GM13977 (cell line): ENCODE results near the gene SORD.

Experiments
- DNase-seq: peaks from one replicate; pipeline ENCODE4 v3.0.0; 2012; ENCODE audit warnings: low spot score
- CTCF ChIP-seq: IDR thresholded peaks from 2 replicates; pipeline ENCODE4 v1.5.1; 2012; ENCODE audit warnings: mild to moderate bottlenecking, control low read depth; ENCODE audit not compliant: insufficient read depth; ENCODE audit errors: extremely low read depth, missing control alignments
- in situ Hi-C: fragments of 300-500 bp; cut with MboI; formaldehyde crosslinking; loops from one replicate; pipeline ENCODE4 v1.12.0; 2022; ENCODE audit warnings: low sequenced_read_pairs, low pct_unique_long_range_greater_than_20kb, mixed read lengths, inconsistent platforms; ENCODE audit not compliant: unreplicated experiment

SORD gene

GRCh38 chr15:45087513-45087912 is 64.5 kb downstream of the SORD start:
- TF ChIP-seq CTCF, result no peak
- DNase-seq, result no peak
- in situ Hi-C loops, result no loop called here

GRCh38 chr15:45088801-45089711 is 66.1 kb downstream of the SORD start:
- in situ Hi-C loops, result no loop called here
- no peak for TF ChIP-seq CTCF

GRCh38 chr15:45089712-45090373 is 66.8 kb downstream of the SORD start:
- DNase-seq, result no peak
- in situ Hi-C loops, result no loop called here
- no peak for TF ChIP-seq CTCF

More at GRCh38 chr15:45088801-45089711, 66.1 kb downstream of the SORD start:
- DNase-seq, result no peak

GRCh38 chr15:45091161-45091560 is 68.2 kb downstream of the SORD start:
- no peak for DNase-seq
- TF ChIP-seq CTCF, result no peak
- in situ Hi-C loops, result no loop called here

GRCh38 chr15:45091576-45091975 is 68.6 kb downstream of the SORD start:
- no peak for DNase-seq
- in situ Hi-C loops, result no loop called here
- TF ChIP-seq CTCF, result no peak

- DNase-seq, result no peak
- in situ Hi-C loops, result no loop called here
- TF ChIP-seq CTCF, result no peak
These were observed 70.0 kb downstream of the SORD start for GRCh38 chr15:45093013-45093412.
